OCI-LY1 (cell line): ENCODE results near the gene AKIP1.

Experiments used
- EZH2 ChIP-seq: fragments of 200-600 bp; sonication (generic), shearing (Covaris generic); IDR thresholded peaks from 2 replicates; pipeline ENCODE4 v1.8.0; 2017; ENCODE audit warnings: borderline replicate concordance, mixed run types, mild to moderate bottlenecking, antibody characterized with exemption, low read length, moderate library complexity, mixed read lengths
- TF ChIP-seq, protein P1 (sequence below): fragments of 200-600 bp; sonication (generic), shearing (Covaris generic); IDR thresholded peaks from 2 replicates; pipeline ENCODE4 v1.5.1; 2017; ENCODE audit warnings: mild to moderate bottlenecking, antibody characterized with exemption, low read length, moderate library complexity, mixed read lengths

DNA sequence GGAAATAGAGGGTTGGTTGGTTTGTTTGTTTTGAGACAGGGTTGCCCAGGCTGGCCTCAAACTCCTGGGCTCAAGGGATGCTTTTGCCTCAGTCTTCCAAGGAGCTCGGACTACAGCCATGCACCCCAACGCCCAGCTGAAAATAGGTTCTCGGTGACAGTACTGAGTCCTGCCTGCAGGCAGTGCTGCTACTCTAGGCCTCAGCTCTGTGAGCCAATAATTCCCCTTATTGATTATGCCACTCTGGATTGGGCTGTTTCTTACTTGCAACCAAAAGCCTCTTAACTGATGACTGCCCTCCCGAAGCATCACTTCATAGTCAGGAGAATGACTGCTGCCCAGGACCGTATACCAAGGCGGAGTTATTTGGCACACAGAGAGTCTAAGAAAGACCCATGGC lies 22.9 kb downstream of the AKIP1 start:
- TF ChIP-seq EZH2: no peak
- TF ChIP-seq, protein P1, sequence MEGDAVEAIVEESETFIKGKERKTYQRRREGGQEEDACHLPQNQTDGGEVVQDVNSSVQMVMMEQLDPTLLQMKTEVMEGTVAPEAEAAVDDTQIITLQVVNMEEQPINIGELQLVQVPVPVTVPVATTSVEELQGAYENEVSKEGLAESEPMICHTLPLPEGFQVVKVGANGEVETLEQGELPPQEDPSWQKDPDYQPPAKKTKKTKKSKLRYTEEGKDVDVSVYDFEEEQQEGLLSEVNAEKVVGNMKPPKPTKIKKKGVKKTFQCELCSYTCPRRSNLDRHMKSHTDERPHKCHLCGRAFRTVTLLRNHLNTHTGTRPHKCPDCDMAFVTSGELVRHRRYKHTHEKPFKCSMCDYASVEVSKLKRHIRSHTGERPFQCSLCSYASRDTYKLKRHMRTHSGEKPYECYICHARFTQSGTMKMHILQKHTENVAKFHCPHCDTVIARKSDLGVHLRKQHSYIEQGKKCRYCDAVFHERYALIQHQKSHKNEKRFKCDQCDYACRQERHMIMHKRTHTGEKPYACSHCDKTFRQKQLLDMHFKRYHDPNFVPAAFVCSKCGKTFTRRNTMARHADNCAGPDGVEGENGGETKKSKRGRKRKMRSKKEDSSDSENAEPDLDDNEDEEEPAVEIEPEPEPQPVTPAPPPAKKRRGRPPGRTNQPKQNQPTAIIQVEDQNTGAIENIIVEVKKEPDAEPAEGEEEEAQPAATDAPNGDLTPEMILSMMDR: no peak
